WTC11 (cell line): ENCODE data around the gene RPLP1. TPM values are rescaled to one million over a fixed set of nuclear protein-coding genes. Genes with fewer than 3 reads are reported as not detected.

Experiments
- ATAC-seq: fragments of 200-7000 bp; cut with Tn5 transposase; 2 replicates; pipeline ENCODE4 v1.10.0; 2021; ENCODE audit warnings: mild to moderate bottlenecking, moderate library complexity
- CTCF ChIA-PET: fragments of 300-600 bp; sonication (Branson Sonifier 250); formaldehyde crosslinking; loops from one replicate; lab custom pipeline; 2021; ENCODE audit warnings: antibody characterized with exemption; lab: Charles Lee
- POLR2A ChIA-PET: fragments of 350-600 bp; sonication (Branson Sonifier 250); formaldehyde crosslinking; loops from one replicate; lab custom pipeline; 2021; ENCODE audit warnings: antibody characterized with exemption; lab: Charles Lee
- DNase-seq: peaks from one replicate; pipeline ENCODE4 v3.0.0; 2021; ENCODE audit warnings: low spot score
- H3K27ac Mint-ChIP-seq: 2 replicates; pipeline ENCODE4 v1.8.0; 2021; ENCODE audit warnings: mixed read lengths
- H3K27me3 Mint-ChIP-seq: 2 replicates; pipeline ENCODE4 v1.8.0; 2021; ENCODE audit warnings: low read depth, mild to moderate bottlenecking, moderate library complexity, mixed read lengths
- H3K36me3 Mint-ChIP-seq: 2 replicates; pipeline ENCODE4 v1.8.0; 2021; ENCODE audit warnings: mixed read lengths
- H3K4me1 Mint-ChIP-seq: 2 replicates; pipeline ENCODE4 v1.8.0; 2022; ENCODE audit warnings: mixed read lengths
- H3K4me3 Mint-ChIP-seq: 2 replicates; pipeline ENCODE4 v1.8.0; 2021; ENCODE audit warnings: mild to moderate bottlenecking, moderate library complexity, mixed read lengths
- H3K9me3 Mint-ChIP-seq: 2 replicates; pipeline ENCODE4 v1.8.0; 2021; ENCODE audit warnings: mixed read lengths
- ATF1 ChIP-seq: sonication (generic); formaldehyde crosslinking; IDR thresholded peaks from 2 replicates; pipeline ENCODE4 v1.8.1; 2023; ENCODE audit warnings: mild to moderate bottlenecking, moderate library complexity, missing genetic modification reagents
- ATF2 ChIP-seq: sonication (generic); formaldehyde crosslinking; IDR thresholded peaks from 2 replicates; pipeline ENCODE4 v1.8.1; 2022; ENCODE audit warnings: low read depth, missing genetic modification reagents, borderline replicate concordance
- ATF3 ChIP-seq: sonication (generic); formaldehyde crosslinking; conservative IDR thresholded peaks from 2 replicates; pipeline ENCODE4 v1.8.1; 2022; ENCODE audit warnings: mild to moderate bottlenecking, missing genetic modification reagents
- ELF4 ChIP-seq: sonication (generic); formaldehyde crosslinking; IDR thresholded peaks from 2 replicates; pipeline ENCODE4 v1.8.1; 2022; ENCODE audit warnings: low read depth, mild to moderate bottlenecking, moderate library complexity, missing genetic modification reagents
- FOXK1 ChIP-seq: sonication (generic); formaldehyde crosslinking; IDR thresholded peaks from 2 replicates; pipeline ENCODE4 v1.8.0; 2022; ENCODE audit warnings: mild to moderate bottlenecking, moderate library complexity, missing genetic modification reagents
- FOXP1 ChIP-seq: sonication (generic); formaldehyde crosslinking; IDR thresholded peaks from 2 replicates; pipeline ENCODE4 v1.8.0; 2022; ENCODE audit warnings: missing genetic modification reagents, mild to moderate bottlenecking, moderate library complexity, borderline replicate concordance
- HMGXB4 ChIP-seq: sonication (generic); formaldehyde crosslinking; IDR thresholded peaks from 2 replicates; pipeline ENCODE4 v1.8.1; 2023; ENCODE audit warnings: mild to moderate bottlenecking, moderate library complexity, missing genetic modification reagents
- JAZF1 ChIP-seq: fragments of 250-450 bp; sonication (Bioruptor Pico); IDR thresholded peaks from 2 replicates; pipeline ENCODE4 v1.9.0; 2021; ENCODE audit warnings: moderate library complexity, mild to moderate bottlenecking, inconsistent platforms
- MXD4 ChIP-seq: fragments of 250-450 bp; sonication (Bioruptor Pico); IDR thresholded peaks from 2 replicates; pipeline ENCODE4 v1.8.0; 2021; ENCODE audit warnings: mild to moderate bottlenecking, moderate library complexity, borderline replicate concordance
- NFYB ChIP-seq: sonication (generic); formaldehyde crosslinking; conservative IDR thresholded peaks from 2 replicates; pipeline ENCODE4 v1.8.0; 2022; ENCODE audit warnings: low read depth, missing genetic modification reagents
- NR2C2 ChIP-seq: sonication (generic); formaldehyde crosslinking; IDR thresholded peaks from 2 replicates; pipeline ENCODE4 v1.8.0; 2022; ENCODE audit warnings: mild to moderate bottlenecking, missing genetic modification reagents
- NR3C1 ChIP-seq: sonication (generic); formaldehyde crosslinking; conservative IDR thresholded peaks from 2 replicates; pipeline ENCODE4 v1.8.1; 2023; ENCODE audit warnings: low read depth, mild to moderate bottlenecking, missing genetic modification reagents
- PREB ChIP-seq: sonication (generic); formaldehyde crosslinking; IDR thresholded peaks from 2 replicates; pipeline ENCODE4 v1.8.1; 2022; ENCODE audit warnings: mild to moderate bottlenecking, missing genetic modification reagents, moderate library complexity, borderline replicate concordance
- STAT6 ChIP-seq: sonication (generic); formaldehyde crosslinking; conservative IDR thresholded peaks from 2 replicates; pipeline ENCODE4 v1.8.1; 2023; ENCODE audit warnings: mild to moderate bottlenecking, low read depth, missing genetic modification reagents, moderate library complexity
- TEAD1 ChIP-seq: sonication (generic); formaldehyde crosslinking; IDR thresholded peaks from 2 replicates; pipeline ENCODE4 v1.8.0; 2022; ENCODE audit warnings: mild to moderate bottlenecking, missing genetic modification reagents
- USF2 ChIP-seq: sonication (generic); formaldehyde crosslinking; IDR thresholded peaks from 2 replicates; pipeline ENCODE4 v1.8.1; 2023; ENCODE audit warnings: mild to moderate bottlenecking, missing genetic modification reagents, moderate library complexity
- ZNF138 ChIP-seq: sonication (generic); formaldehyde crosslinking; conservative IDR thresholded peaks from 2 replicates; pipeline ENCODE4 v1.8.1; 2022; ENCODE audit warnings: mild to moderate bottlenecking, moderate library complexity, missing genetic modification reagents
- ZNF425 ChIP-seq: fragments of 250-450 bp; sonication (Bioruptor Pico); conservative IDR thresholded peaks from 2 replicates; pipeline ENCODE4 v1.9.0; 2021; ENCODE audit warnings: mild to moderate bottlenecking
- ZSCAN18 ChIP-seq: fragments of 250-450 bp; sonication (Bioruptor Pico); IDR thresholded peaks from 2 replicates; pipeline ENCODE4 v2.1.2; 2022; ENCODE audit warnings: mild to moderate bottlenecking, moderate library complexity
- total RNA-seq: library from RNA; stranded (reverse); gene quantifications from 3 replicates; pipeline ENCODE4 v1.2.3, GENCODE V29; 2021

Gene RPLP1
- total RNA-seq, 1 experiment from 2014 or later: 2,441 TPM

GRCh38 chr15:69412701-69413100 lies 39.9 kb upstream of the RPLP1 start (continued):
- TF ChIP-seq PREB (CRISPR knock-in tag) (no peak), ELF4 (CRISPR knock-in tag) (no peak), FOXK1 (CRISPR knock-in tag) (no peak), JAZF1 (CRISPR knock-in tag) (no peak), NR3C1 (no peak), NFYB (no peak)
- TF ChIP-seq, all 79 proteins: peak for 0

GRCh38 chr15:69413822-69414700 lies 38.6 kb upstream of the RPLP1 start, which contains the start of gene KIF23:
TSS of gene KIF23 (plus strand) at chr15:69414349. CDS start at chr15:69414466, 117 bp downstream.
- Mint-ChIP-seq H3K27ac (peak within 1 kb of the TSS; percentile 80), H3K9me3 (no peaks in the 10 kb centered on the region), H3K4me1 (peaks cover 17% of the 10 kb centered on the region), H3K27me3 (no peaks in the 10 kb centered on the region; the same call in 1 of the 2 replicates), H3K4me3 (peak within 1 kb of the TSS; percentile 91), H3K36me3 (peaks cover 17% of the 10 kb centered on the region)
- DNase-seq: peak; percentile 93
- peak; percentile 94 for ATAC-seq
- POLR2A ChIA-PET: interaction anchor here (0.9 to 1.3 kb wide), 3 partner anchors 39 to 355 kb away, joined by 3 to 8 read pairs (median 3); no protein-coding TSS in a partner anchor
- CTCF ChIA-PET: interaction anchor here (0.6 to 2.8 kb wide), 11 partner anchors 20 to 383 kb away, joined by 3 to 21 read pairs (median 4); no protein-coding TSS in a partner anchor
- TF ChIP-seq TEAD1 (peak; percentile 73; the same call in 1 of the 2 replicates), NR2C2 (0 out of 2 replicates have a peak, but pooled peaks have one; percentile 34), ATF1 (CRISPR knock-in tag) (0 out of 2 replicates have a peak, but pooled peaks have one; percentile 83), ZNF425 (CRISPR knock-in tag) (no peak), ATF2 (CRISPR knock-in tag) (peak; percentile 51; the same call in 1 of the 2 replicates), USF2 (CRISPR knock-in tag) (0 out of 2 replicates have a peak, but pooled peaks have one; percentile 2), ATF3 (CRISPR knock-in tag) (no peak), MXD4 (CRISPR knock-in tag) (no peak), HMGXB4 (CRISPR knock-in tag) (peak; percentile 94), FOXP1 (peak; percentile 99), ZNF138 (CRISPR knock-in tag) (peak; percentile 94), NR3C1 (0 out of 2 replicates have a peak, but pooled peaks have one; percentile 82), STAT6 (no peak), ZSCAN18 (CRISPR knock-in tag) (no peak)
